Neural progenitor cell (in vitro differentiated cells): ENCODE results near the gene ADCY4.

Experiments used
- EZH2phosphoT487 ChIP-seq: fragments of 200-600 bp; sonication (generic); IDR thresholded peaks from 2 replicates; pipeline ENCODE4 v1.6.1; 2017; ENCODE audit warnings: antibody characterized with exemption
- TF ChIP-seq, protein P1 (sequence below): fragments of 200-600 bp; sonication (generic); IDR thresholded peaks from 2 replicates; pipeline ENCODE4 v1.5.1; 2017; ENCODE audit warnings: antibody characterized with exemption, mild to moderate bottlenecking

DNA sequence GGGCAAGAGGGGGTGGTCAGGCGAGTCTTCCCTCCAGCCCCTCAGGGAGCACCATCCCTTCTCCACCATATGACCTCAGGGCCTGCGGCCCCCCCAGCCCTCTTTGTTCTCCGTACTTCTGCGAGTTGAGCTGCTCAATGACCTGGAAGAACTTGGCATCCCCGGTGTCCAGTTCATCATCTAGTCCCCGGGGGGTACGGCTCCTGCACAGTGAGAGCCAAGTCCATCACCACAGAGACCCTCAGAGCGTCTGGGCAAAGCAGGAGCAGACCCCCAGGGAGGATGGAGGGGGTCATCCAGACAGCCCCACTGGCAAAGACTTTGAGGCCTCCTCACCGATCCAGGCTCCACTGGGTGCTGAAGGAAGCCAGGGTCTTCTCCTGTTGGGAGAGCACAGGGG, 8.9 kb downstream of the ADCY4 start:
- TF ChIP-seq EZH2phosphoT487: no peak
- TF ChIP-seq, protein P1, sequence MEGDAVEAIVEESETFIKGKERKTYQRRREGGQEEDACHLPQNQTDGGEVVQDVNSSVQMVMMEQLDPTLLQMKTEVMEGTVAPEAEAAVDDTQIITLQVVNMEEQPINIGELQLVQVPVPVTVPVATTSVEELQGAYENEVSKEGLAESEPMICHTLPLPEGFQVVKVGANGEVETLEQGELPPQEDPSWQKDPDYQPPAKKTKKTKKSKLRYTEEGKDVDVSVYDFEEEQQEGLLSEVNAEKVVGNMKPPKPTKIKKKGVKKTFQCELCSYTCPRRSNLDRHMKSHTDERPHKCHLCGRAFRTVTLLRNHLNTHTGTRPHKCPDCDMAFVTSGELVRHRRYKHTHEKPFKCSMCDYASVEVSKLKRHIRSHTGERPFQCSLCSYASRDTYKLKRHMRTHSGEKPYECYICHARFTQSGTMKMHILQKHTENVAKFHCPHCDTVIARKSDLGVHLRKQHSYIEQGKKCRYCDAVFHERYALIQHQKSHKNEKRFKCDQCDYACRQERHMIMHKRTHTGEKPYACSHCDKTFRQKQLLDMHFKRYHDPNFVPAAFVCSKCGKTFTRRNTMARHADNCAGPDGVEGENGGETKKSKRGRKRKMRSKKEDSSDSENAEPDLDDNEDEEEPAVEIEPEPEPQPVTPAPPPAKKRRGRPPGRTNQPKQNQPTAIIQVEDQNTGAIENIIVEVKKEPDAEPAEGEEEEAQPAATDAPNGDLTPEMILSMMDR: no peak
